Kidney (tissue), 14 donors: ENCODE measurements around the gene BRCA2. TPM values are rescaled to one million over a fixed set of nuclear protein-coding genes. Genes with fewer than 3 reads are reported as not detected.

ENCODE experiments used
- DNase-seq, 5 donors: peaks; one replicate each; pipeline ENCODE4 v3.0.0-alpha.2; 2013 to 2020
- FAIRE-seq: peaks from 2 replicates; lab custom pipeline; 2012; peaks lifted over from hg19 to GRCh38; lab: Jason Lieb, UNC
- H3K27ac ChIP-seq, 2 donors: one replicate each; pipeline ENCODE4 v1.7.0; 2013; ENCODE audit warnings: low read depth in 2 of 2, low read length in 2 of 2, inconsistent platforms in 1 of 2
- H3K27me3 ChIP-seq: one replicate; pipeline ENCODE4 v1.7.1; 2013; ENCODE audit warnings: low read length, inconsistent platforms; ENCODE audit not compliant: control insufficient read depth, insufficient read depth
- H3K36me3 ChIP-seq, 3 donors: one replicate each; pipeline versions ENCODE4 v1.7.0 to v1.7.1; 2013; ENCODE audit warnings: low read length in 3 of 3, control low read depth in 1 of 3, inconsistent platforms in 1 of 3; ENCODE audit not compliant: insufficient read depth in 3 of 3, control insufficient read depth in 2 of 3
- H3K4me1 ChIP-seq, 3 donors: one replicate each; pipeline versions ENCODE4 v1.7.0 to v1.7.1; 2013; ENCODE audit warnings: low read length in 3 of 3, inconsistent platforms in 1 of 3, low read depth in 1 of 3; ENCODE audit not compliant: control insufficient read depth in 2 of 3, insufficient read depth in 2 of 3
- H3K4me3 ChIP-seq, 3 donors: one replicate each; pipeline versions ENCODE4 v1.7.0 to v1.8.1; 2013; ENCODE audit warnings: low read length in 3 of 3, control low read depth in 1 of 3, inconsistent platforms in 1 of 3
- H3K9ac ChIP-seq, 3 donors: one replicate each; pipeline versions ENCODE4 v1.7.0 to v1.7.1; 2013; ENCODE audit warnings: low read length in 3 of 3, control low read depth in 1 of 3, inconsistent platforms in 1 of 3
- H3K9me3 ChIP-seq, 3 donors: one replicate each; pipeline versions ENCODE4 v1.7.0 to v1.7.1; 2013; ENCODE audit warnings: low read length in 3 of 3, control low read depth in 1 of 3, inconsistent platforms in 1 of 3; ENCODE audit not compliant: control insufficient read depth in 2 of 3, insufficient read depth in 1 of 3
- intact Hi-C: fragments of 100-400 bp; cut with DNase I; formaldehyde crosslinking; loops from one replicate; pipeline ENCODE4 v1.11.1; 2022
- polyA plus RNA-seq: library from polyadenylated mRNA; stranded (reverse); fragments of 350-450 nt; fragmentation: Illumina TruSeq; extraction: RNeasy Lipid Tissue Mini Kit (QIAGEN cat#74804); gene quantifications from one replicate; pipeline ENCODE4 v1.2.3, GENCODE V29; 2014; ENCODE audit warnings: low read depth, low replicate concordance; ENCODE audit not compliant: insufficient read depth
- total RNA-seq: library from RNA; stranded (reverse); fragmentation: NEBNext Ultra II Directional; extraction: Animal tissue kit (Norgen Biotek cat#: 25700); gene quantifications from one replicate; pipeline ENCODE4 v1.2.1, GENCODE V29; 2021
- TF ChIP-seq, protein P1 (sequence below): IDR thresholded peaks from 3 replicates; pipeline ENCODE4 v1.5.1; 2012; ENCODE audit warnings: mild to moderate bottlenecking, moderate library complexity, borderline replicate concordance; ENCODE audit not compliant: insufficient read depth; ENCODE audit errors: extremely low read depth
- donor health status: control.
- donor health status: control.
- donor health status: control.
- donor health status: control.
- donor health status: control.
- donor health status: DM: yes; HTN: yes; CAD: no.
- donor health status: Normal renal cell carcinoma (clear cell type).

The BRCA2 gene
- total and polyA plus RNA-seq, 2 donors from 2014 or later = 0.02 to 2.0 TPM

- Histone ChIP-seq H3K36me3 (no peaks in the 10 kb centered on the region), H3K27me3 (no peaks in the 10 kb centered on the region), H3K9ac (no peak overlapping the region), H3K4me1 (no peaks in the 10 kb centered on the region), H3K4me3 (no peak overlapping the region), H3K9me3 (no peaks in the 10 kb centered on the region), H3K27ac (no peak overlapping the region)
- FAIRE-seq (no peak), DNase-seq (no peak)
- intact Hi-C loops = no loop called here
- TF ChIP-seq, protein P1, sequence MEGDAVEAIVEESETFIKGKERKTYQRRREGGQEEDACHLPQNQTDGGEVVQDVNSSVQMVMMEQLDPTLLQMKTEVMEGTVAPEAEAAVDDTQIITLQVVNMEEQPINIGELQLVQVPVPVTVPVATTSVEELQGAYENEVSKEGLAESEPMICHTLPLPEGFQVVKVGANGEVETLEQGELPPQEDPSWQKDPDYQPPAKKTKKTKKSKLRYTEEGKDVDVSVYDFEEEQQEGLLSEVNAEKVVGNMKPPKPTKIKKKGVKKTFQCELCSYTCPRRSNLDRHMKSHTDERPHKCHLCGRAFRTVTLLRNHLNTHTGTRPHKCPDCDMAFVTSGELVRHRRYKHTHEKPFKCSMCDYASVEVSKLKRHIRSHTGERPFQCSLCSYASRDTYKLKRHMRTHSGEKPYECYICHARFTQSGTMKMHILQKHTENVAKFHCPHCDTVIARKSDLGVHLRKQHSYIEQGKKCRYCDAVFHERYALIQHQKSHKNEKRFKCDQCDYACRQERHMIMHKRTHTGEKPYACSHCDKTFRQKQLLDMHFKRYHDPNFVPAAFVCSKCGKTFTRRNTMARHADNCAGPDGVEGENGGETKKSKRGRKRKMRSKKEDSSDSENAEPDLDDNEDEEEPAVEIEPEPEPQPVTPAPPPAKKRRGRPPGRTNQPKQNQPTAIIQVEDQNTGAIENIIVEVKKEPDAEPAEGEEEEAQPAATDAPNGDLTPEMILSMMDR = no peak
Measured at GRCh38 chr13:32300920-32301319, 14.4 kb upstream of the BRCA2 start.

DNA sequence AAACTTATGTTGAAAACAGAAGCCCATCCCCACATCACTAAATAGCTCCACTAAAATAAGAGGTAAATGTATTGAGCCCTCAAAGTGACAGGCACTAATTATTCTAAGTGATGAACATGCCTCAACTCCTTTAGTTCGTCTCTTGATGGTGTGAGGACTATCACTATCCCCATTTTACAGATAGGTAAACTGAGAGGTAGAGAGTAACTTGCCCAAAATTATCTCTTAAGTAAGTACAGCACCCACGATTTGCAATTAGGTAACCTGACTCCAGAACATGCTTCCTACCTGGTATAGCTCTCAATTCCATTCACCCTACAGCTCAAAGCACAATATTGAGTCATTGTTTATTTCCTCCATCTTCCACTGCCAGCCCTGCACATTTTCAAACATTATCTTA, 12.8 kb upstream of the BRCA2 start:
- no peaks in the 10 kb centered on the region for H3K27me3 ChIP-seq
- H3K9me3 ChIP-seq = no peaks in the 10 kb centered on the region
- no peaks in the 10 kb centered on the region for H3K36me3 ChIP-seq
- intact Hi-C loops = no loop called here
- no peak for DNase-seq
- no peak overlapping the region for H3K4me3 ChIP-seq
- FAIRE-seq = no peak
- no peak overlapping the region for H3K27ac ChIP-seq
- H3K9ac ChIP-seq = no peak overlapping the region
- TF ChIP-seq, protein P1 = no peak
- no peaks in the 10 kb centered on the region for H3K4me1 ChIP-seq

GRCh38 chr13:32305646-32306045, 9.7 kb upstream of the BRCA2 start:
- no peak for DNase-seq
- Histone ChIP-seq H3K36me3 (no peaks in the 10 kb centered on the region), H3K9ac (no peak overlapping the region), H3K27me3 (no peaks in the 10 kb centered on the region), H3K4me1 (no peaks in the 10 kb centered on the region), H3K4me3 (no peak overlapping the region), H3K27ac (no peak overlapping the region), H3K9me3 (no peaks in the 10 kb centered on the region)
- no peak for FAIRE-seq
- TF ChIP-seq, protein P1 = no peak
- intact Hi-C loops = no loop called here

DNA sequence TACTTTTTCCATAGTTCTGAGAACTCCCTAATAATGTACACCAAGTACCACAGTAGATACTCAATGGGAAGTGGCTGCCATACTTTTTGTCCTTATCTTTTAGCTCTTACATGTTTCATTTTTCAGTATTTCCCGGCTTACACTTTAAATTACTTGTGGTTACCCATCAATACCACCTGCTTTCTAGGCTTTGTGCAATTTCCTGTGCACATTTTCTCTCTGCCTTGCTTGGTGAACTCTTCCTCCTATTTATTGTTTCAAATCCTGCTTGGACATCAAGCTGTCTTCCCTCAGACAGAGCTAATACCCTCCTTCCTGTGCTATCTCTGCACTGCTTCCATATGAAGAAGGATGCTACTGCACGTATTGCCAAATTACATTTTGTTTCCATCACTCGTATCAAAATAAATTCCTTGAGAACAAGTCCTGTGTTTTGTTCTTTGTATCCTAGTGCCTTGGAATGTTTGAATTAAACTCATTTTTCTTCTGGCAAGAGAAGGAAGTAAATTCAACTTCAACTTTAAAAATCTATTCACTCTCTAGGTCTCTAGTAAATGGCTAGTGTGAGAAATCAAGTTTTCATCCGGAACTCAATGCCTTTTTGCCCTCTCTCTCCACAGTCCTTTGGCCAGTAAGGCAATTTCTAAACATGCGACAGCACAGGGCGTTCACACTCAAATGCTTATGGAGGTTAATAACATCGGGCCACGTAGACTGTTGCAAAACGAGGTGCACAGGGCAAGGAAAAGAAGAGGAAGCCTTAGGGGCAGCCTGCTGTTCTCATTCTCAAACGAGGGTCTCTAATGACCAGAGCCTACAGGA, 5.8 kb upstream of the BRCA2 start:
- Histone ChIP-seq H3K27me3 (no peaks in the 10 kb centered on the region), H3K4me3 (peak overlapping the region in 2 of 3 donors; percentile 21 to 51), H3K27ac (no peak overlapping the region), H3K9me3 (no peaks in the 10 kb centered on the region), H3K36me3 (no peaks in the 10 kb centered on the region), H3K9ac (peak overlapping the region in 2 of 3 donors; percentile 35 to 41), H3K4me1 (no peaks in the 10 kb centered on the region)
- DNase-seq (no peak), FAIRE-seq (no peak)
- TF ChIP-seq, protein P1 = no peak
- intact Hi-C loops = no loop called here
